ENCODE results near the gene CUX1.

GRCh38 chr7:102072003-102072402, 254.6 kb downstream of the CUX1 start:
- TF ChIP-seq TCF4 (CRISPR knock-in tag; IDR thresholded peaks at IDR 0.05; ENCODE audit: borderline replicate concordance): no peak
- no peak for TF ChIP-seq ISL1 (CRISPR knock-in tag; IDR thresholded peaks at IDR 0.05)
- TF ChIP-seq PATZ1 (CRISPR knock-in tag; IDR thresholded peaks at IDR 0.05; ENCODE audit: borderline replicate concordance): no peak
- no peak for TF ChIP-seq CSRNP3 (CRISPR knock-in tag; IDR thresholded peaks at IDR 0.05)
- TF ChIP-seq TOX (CRISPR knock-in tag; IDR thresholded peaks at IDR 0.05; ENCODE audit: borderline replicate concordance): no peak

All from SK-N-SH treated with all-trans-retinoic acid at 6 μM for 48 hours (cell line).